HepG2 (cell line): ENCODE data around the gene SERP1. TPM values are rescaled to one million over a fixed set of nuclear protein-coding genes. Genes with fewer than 3 reads are reported as not detected.

ENCODE experiments used
- ATF5 ChIP-seq: sonication (generic); formaldehyde crosslinking; IDR thresholded peaks from 2 replicates; pipeline ENCODE4 v1.4.0; 2020; ENCODE audit warnings: mild to moderate bottlenecking, low read depth, missing genetic modification reagents
- BRCA1 ChIP-seq: sonication (generic); formaldehyde crosslinking; IDR thresholded peaks from 2 replicates; pipeline ENCODE4 v1.4.0; 2020; ENCODE audit warnings: missing genetic modification reagents
- CEBPG ChIP-seq: IDR thresholded peaks from 2 replicates; pipeline ENCODE4 v1.6.1; 2016
- DMAP1 ChIP-seq: IDR thresholded peaks from 2 replicates; pipeline ENCODE4 v1.6.1; 2016
- ELF3 ChIP-seq: IDR thresholded peaks from 2 replicates; pipeline ENCODE4 v1.6.1; 2016; ENCODE audit warnings: missing genetic modification reagents, missing compliant biosample characterization
- ERF ChIP-seq: IDR thresholded peaks from 2 replicates; pipeline ENCODE4 v1.6.1; 2018; ENCODE audit warnings: missing biosample characterization, missing genetic modification reagents
- FLYWCH1 ChIP-seq: sonication (generic); formaldehyde crosslinking; IDR thresholded peaks from 2 replicates; pipeline ENCODE4 v1.8.1; 2023; ENCODE audit warnings: mild to moderate bottlenecking, missing genetic modification reagents
- FOXO1 ChIP-seq: sonication (generic); formaldehyde crosslinking; IDR thresholded peaks from 2 replicates; pipeline ENCODE4 v1.4.0; 2020; ENCODE audit warnings: missing genetic modification reagents
- HCFC1 ChIP-seq: fragments of 150-350 bp; IDR thresholded peaks from 2 replicates; pipeline ENCODE4 v1.6.1; 2014; ENCODE audit warnings: low read depth, low read length
- IKZF4 ChIP-seq: sonication (generic); formaldehyde crosslinking; IDR thresholded peaks from 2 replicates; pipeline ENCODE4 v1.5.1; 2020; ENCODE audit warnings: borderline replicate concordance, mild to moderate bottlenecking, low read depth, missing genetic modification reagents; ENCODE audit errors: not compliant biosample characterization
- IRF1 ChIP-seq: sonication (generic); formaldehyde crosslinking; IDR thresholded peaks from 2 replicates; pipeline ENCODE4 v1.4.0; 2020; ENCODE audit warnings: low read depth, mild to moderate bottlenecking, missing genetic modification reagents
- JUNB ChIP-seq: sonication (generic); formaldehyde crosslinking; IDR thresholded peaks from 2 replicates; pipeline ENCODE4 v1.8.0; 2022; ENCODE audit warnings: missing genetic modification reagents, mild to moderate bottlenecking, borderline replicate concordance
- KAT8 ChIP-seq: IDR thresholded peaks from 2 replicates; pipeline ENCODE4 v1.6.1; 2016; ENCODE audit warnings: missing genetic modification reagents, missing compliant biosample characterization
- KDM5B ChIP-seq: sonication (generic); formaldehyde crosslinking; IDR thresholded peaks from 2 replicates; pipeline ENCODE4 v1.4.0; 2020; ENCODE audit warnings: missing genetic modification reagents, mild to moderate bottlenecking, borderline replicate concordance
- KLF13 ChIP-seq: sonication (generic); formaldehyde crosslinking; IDR thresholded peaks from 2 replicates; pipeline ENCODE4 v1.4.0; 2020; ENCODE audit warnings: mild to moderate bottlenecking, missing genetic modification reagents
- MED8 ChIP-seq: sonication (generic); formaldehyde crosslinking; IDR thresholded peaks from 2 replicates; pipeline ENCODE4 v1.8.1; 2023; ENCODE audit warnings: mild to moderate bottlenecking, missing genetic modification reagents; ENCODE audit not compliant: insufficient replicate concordance
- MYC ChIP-seq: sonication (generic); formaldehyde crosslinking; IDR thresholded peaks from 2 replicates; pipeline ENCODE4 v1.9.0; 2021; ENCODE audit warnings: missing genetic modification reagents, borderline replicate concordance
- MYPOP ChIP-seq: sonication (generic); formaldehyde crosslinking; IDR thresholded peaks from 2 replicates; pipeline ENCODE4 v1.8.1; 2023; ENCODE audit warnings: mild to moderate bottlenecking, moderate library complexity, missing genetic modification reagents
- SIN3B ChIP-seq: fragments of 150-350 bp; IDR thresholded peaks from 2 replicates; pipeline ENCODE4 v1.6.1; 2014; ENCODE audit warnings: low read length
- SP140L ChIP-seq: sonication (generic); formaldehyde crosslinking; IDR thresholded peaks from 2 replicates; pipeline ENCODE4 v1.4.0; 2020; ENCODE audit warnings: missing genetic modification reagents, borderline replicate concordance
- ZFY ChIP-seq: sonication (generic); formaldehyde crosslinking; IDR thresholded peaks from 2 replicates; pipeline ENCODE4 v1.4.0; 2020; ENCODE audit warnings: missing genetic modification reagents
- ZMAT5 ChIP-seq: sonication (generic); formaldehyde crosslinking; IDR thresholded peaks from 2 replicates; pipeline ENCODE4 v1.5.0; 2020; ENCODE audit warnings: mild to moderate bottlenecking, low read depth, missing genetic modification reagents, borderline replicate concordance
- ZNF670 ChIP-seq: sonication (generic); formaldehyde crosslinking; IDR thresholded peaks from 2 replicates; pipeline ENCODE4 v1.8.0; 2022; ENCODE audit warnings: mild to moderate bottlenecking, missing genetic modification reagents, borderline replicate concordance
- ZNF891 ChIP-seq: sonication (generic); formaldehyde crosslinking; IDR thresholded peaks from 2 replicates; pipeline ENCODE4 v1.5.0; 2020; ENCODE audit warnings: mild to moderate bottlenecking, missing genetic modification reagents
- ZSCAN5A ChIP-seq: sonication (generic); formaldehyde crosslinking; IDR thresholded peaks from 2 replicates; pipeline ENCODE4 v1.8.0; 2022; ENCODE audit warnings: mild to moderate bottlenecking, missing genetic modification reagents, borderline replicate concordance
- polyA plus RNA-seq, 8 experiments: library from polyadenylated mRNA; depleted of rRNA in 3 of 8; stranded (reverse) in 7 of 8; unstranded in 1 of 8; fragments of >200 nt; fragmentation: Illumina TruSeq in 4 of 8; extraction: Trizol in 4 of 8; gene quantifications; 2 replicates each; pipeline versions ENCODE4 v1.2.1 to v1.2.3, GENCODE V29; 2011 to 2016; ENCODE audit warnings: low read depth in 4 of 8, missing spikeins in 1 of 8, mixed read lengths in 1 of 8; ENCODE audit not compliant: insufficient read depth in 1 of 8
- total RNA-seq, 5 experiments: library from RNA; depleted of rRNA; stranded (reverse); fragments of >200 nt; fragmentation: Illumina TruSeq; extraction: Trizol; gene quantifications; 2 replicates each; pipeline ENCODE4 v1.2.3, GENCODE V29; 2016; ENCODE audit warnings: low read depth in 1 of 5

SERP1 gene
- total and polyA plus RNA-seq, 2 of the 13 experiments (the other 11 are each of a cell fraction or from before 2014, with no cell fraction given) = 61.2 to 95.0 TPM

GRCh38 chr3:150546226-150547044, at the start of gene SERP1, which contains the start of gene EIF2A (continued):
- peak; percentile 91 for TF ChIP-seq MYPOP (CRISPR knock-in tag)
- TF ChIP-seq ZNF891 (CRISPR knock-in tag) = peak; percentile 43; the same call in 1 of the 2 replicates
- no peak for TF ChIP-seq ZMAT5 (CRISPR knock-in tag)
- peak; percentile 34 for TF ChIP-seq MED8 (CRISPR knock-in tag)
- peak; percentile 72; the same call in 1 of the 2 replicates for TF ChIP-seq BRCA1 (CRISPR knock-in tag)
- peak; percentile 72 for TF ChIP-seq ERF (CRISPR knock-in tag)
- TF ChIP-seq FLYWCH1 = no peak
- TF ChIP-seq KAT8 (CRISPR knock-in tag) = peak; percentile 99
- TF ChIP-seq ATF5 (CRISPR knock-in tag) = no peak
- no peak for TF ChIP-seq KLF13 (CRISPR knock-in tag)
- no peak for TF ChIP-seq FOXO1
- peak; percentile 86 for TF ChIP-seq MYC (CRISPR knock-in tag)
- 0 out of 2 replicates have a peak, but pooled peaks have one; percentile 17 for TF ChIP-seq ZSCAN5A (CRISPR knock-in tag)
- no peak for TF ChIP-seq SP140L (CRISPR knock-in tag)
- TF ChIP-seq KDM5B (CRISPR knock-in tag) = peak; percentile 91
- TF ChIP-seq SIN3B = peak; percentile 86
- TF ChIP-seq ZNF670 (CRISPR knock-in tag) = 0 out of 2 replicates have a peak, but pooled peaks have one; percentile 5
- no peak; the same call in 1 of the 2 replicates for TF ChIP-seq CEBPG (CRISPR knock-in tag)
- peak; percentile 98 for TF ChIP-seq ZFY
- TF ChIP-seq IKZF4 (CRISPR knock-in tag) = no peak
- TF ChIP-seq IRF1 (CRISPR knock-in tag) = no peak
- TF ChIP-seq JUNB = no peak
- peak; percentile 85 for TF ChIP-seq HCFC1
- peak; percentile 97 for TF ChIP-seq DMAP1 (CRISPR knock-in tag)
- TF ChIP-seq ELF3 = peak; percentile 82
